ENCODE results near the gene LMOD3.

The LMOD3 gene

GRCh38 chr3:69122403-69122802, at the start of gene LMOD3:
Gene LMOD3, minus strand, starts transcription at chr3:69122595. Its CDS starts 209 bp downstream, at chr3:69122386.
- intact Hi-C loops (cut with DNase I), result loop anchor here (5.0 kb wide), 2 partner anchors 305 to 550 kb away; no protein-coding TSS in a partner anchor
- no peak for DNase-seq

GRCh38 chr3:69172058-69172457, 49.7 kb upstream of the LMOD3 start:
- no peak for DNase-seq
- intact Hi-C loops (cut with DNase I), result no loop called here

- intact Hi-C loops (cut with DNase I), result no loop called here
- DNase-seq, result no peak
Measured at GRCh38 chr3:69166446-69166845, 44.1 kb upstream of the LMOD3 start.

GRCh38 chr3:69165744-69166143, 43.3 kb upstream of the LMOD3 start:
- intact Hi-C loops (cut with DNase I), result no loop called here

GRCh38 chr3:69164296-69164695, 41.9 kb upstream of the LMOD3 start:
- intact Hi-C loops (cut with DNase I), result loop anchor here (5.0 kb wide), 2 partner anchors 243 to 263 kb away; no protein-coding TSS in a partner anchor

More at GRCh38 chr3:69165744-69166143, 43.3 kb upstream of the LMOD3 start:
- DNase-seq, result no peak

GRCh38 chr3:69162308-69162980, 40.0 kb upstream of the LMOD3 start:
- no peak for DNase-seq
- intact Hi-C loops (cut with DNase I), result loop anchor here (5.0 kb wide), 2 partner anchors 245 to 265 kb away; no protein-coding TSS in a partner anchor

More at GRCh38 chr3:69164296-69164695, 41.9 kb upstream of the LMOD3 start:
- no peak for DNase-seq

GRCh38 chr3:69161587-69162307, 39.4 kb upstream of the LMOD3 start:
- intact Hi-C loops (cut with DNase I), result loop anchor here (1.0 to 5.0 kb wide), 5 partner anchors 145 to 509 kb away; no protein-coding TSS in a partner anchor
- DNase-seq, result peak in 2 of 10 donors; percentile 29 to 34

DNA sequence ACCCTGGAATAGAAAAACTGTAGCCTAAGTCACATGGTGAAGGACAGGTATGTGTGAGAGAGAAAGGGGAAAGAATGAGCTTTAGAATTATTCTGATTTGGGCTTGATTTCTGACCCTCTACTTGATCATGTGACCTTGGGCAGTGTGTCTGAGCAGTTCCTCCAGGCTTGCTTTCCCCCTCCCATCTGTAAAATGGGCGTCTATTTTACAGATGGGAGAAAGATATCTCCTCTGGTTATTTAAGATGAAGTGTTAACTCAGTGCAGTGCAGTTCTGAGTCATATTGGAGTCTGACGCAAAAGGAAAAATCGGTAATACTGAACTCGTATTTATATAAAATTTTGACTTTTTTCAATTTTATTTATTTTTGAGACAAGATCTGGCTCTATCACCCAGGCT, 38.1 kb upstream of the LMOD3 start:
- intact Hi-C loops (cut with DNase I), result loop anchor here (2.0 to 5.0 kb wide), 4 partner anchors 146 to 510 kb away; no protein-coding TSS in a partner anchor
- DNase-seq, result no peak

DNA sequence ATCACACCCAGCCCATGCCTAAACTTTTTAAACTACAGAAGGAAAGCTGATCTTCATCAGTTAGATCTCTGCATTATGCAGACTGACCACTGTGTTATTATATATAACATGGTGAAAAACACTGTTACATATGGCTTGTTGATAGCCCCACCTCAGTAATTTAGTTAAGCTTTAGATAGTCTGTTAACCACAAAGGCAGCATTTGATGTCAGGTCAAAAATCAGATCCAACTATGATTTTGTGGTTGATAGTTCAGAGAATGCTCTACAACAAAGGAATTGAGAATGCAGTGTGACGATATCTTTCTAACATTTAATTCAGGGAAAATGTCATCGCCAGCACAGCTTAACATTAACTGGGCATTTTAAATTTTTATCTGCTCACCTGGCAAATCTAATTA, 37.7 kb upstream of the LMOD3 start:
- intact Hi-C loops (cut with DNase I), result loop anchor here (2.0 to 5.0 kb wide), 4 partner anchors 147 to 511 kb away; no protein-coding TSS in a partner anchor
- no peak for DNase-seq

DNA sequence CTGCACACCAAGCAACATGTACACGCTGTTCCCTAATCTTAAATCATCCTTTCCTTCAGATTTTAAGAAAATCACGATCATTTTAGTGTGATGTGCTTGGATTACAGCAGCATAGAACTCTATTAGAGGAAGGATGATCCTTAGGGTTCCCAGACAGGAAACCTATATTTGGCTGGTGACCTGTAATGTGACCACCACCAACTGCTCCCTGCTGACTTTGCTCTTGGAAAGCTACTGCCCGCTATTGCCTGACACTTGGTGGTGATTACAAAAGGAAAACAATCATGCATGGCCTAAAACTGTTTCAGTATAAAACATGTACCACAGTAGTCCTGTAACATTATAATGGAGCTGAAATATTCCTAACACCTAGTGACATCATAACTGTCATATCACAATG, 27.2 kb upstream of the LMOD3 start:
- no peak for DNase-seq
- intact Hi-C loops (cut with DNase I), result no loop called here

- intact Hi-C loops (cut with DNase I), result no loop called here
- DNase-seq, result no peak
Measured at GRCh38 chr3:69145688-69146087, 23.3 kb upstream of the LMOD3 start.

DNA sequence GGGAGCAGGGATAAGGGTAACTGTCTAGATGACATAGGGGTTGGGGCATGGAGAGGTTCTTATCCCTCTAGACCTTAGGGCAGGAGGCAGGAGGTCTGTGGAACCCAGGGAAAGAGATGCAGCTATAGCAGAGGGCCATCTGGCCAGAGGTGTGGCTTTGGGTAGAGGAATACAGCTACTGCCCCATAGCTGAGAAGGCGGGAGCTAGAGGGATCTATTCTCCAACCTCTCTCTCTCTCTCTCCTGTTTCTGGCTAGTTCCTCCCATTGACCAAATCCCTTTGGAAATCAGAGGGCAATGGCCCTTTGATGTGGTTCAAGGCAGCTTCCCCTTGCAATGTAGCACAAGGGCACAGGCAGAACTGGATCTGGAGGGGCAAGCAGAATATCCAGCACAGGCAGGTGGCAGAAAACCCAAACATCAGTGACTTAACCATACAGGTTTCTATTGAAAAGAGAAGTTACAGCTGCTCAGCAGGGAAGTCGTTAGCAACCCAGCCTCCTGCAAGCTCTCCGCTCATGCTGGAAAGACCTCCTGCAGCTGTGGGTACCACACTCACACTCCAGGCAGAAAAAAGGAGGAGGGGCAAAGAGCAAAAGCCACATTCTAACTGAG, 22.3 kb upstream of the LMOD3 start:
- intact Hi-C loops (cut with DNase I), result no loop called here
- DNase-seq, result no peak

GRCh38 chr3:69143612-69144011, 21.2 kb upstream of the LMOD3 start:
- intact Hi-C loops (cut with DNase I), result no loop called here
- no peak for DNase-seq

DNA sequence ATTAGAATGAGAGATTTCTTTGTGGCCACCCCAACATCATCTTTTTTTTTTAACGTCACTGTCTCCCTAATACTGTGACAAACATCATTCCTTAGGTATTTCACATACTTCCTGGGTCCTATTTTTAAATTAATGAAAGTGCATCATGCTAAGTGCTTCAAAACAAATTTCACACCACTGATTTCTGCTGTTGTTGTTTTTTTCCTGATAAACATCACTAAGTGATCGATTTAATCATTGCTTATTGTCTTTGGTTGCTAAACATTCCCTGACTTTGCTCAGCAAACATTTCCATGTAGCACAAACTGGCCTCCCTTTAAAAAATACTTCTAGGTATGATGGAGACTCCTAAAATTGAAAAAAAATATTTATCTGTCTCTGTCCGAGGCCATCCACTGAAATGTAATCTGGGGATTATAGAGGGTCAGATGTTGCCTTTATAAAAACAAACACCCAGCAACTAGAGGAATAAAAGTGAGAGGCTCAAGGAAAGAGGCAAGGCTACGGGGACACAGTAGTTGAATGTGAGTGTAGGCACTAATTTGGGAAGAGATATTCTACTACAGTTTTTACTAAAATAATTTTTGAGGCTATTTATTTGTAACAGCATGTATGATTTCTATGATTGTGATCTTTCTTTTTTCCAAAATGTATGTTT, 20.5 kb upstream of the LMOD3 start:
- intact Hi-C loops (cut with DNase I), result no loop called here
- no peak for DNase-seq

DNA sequence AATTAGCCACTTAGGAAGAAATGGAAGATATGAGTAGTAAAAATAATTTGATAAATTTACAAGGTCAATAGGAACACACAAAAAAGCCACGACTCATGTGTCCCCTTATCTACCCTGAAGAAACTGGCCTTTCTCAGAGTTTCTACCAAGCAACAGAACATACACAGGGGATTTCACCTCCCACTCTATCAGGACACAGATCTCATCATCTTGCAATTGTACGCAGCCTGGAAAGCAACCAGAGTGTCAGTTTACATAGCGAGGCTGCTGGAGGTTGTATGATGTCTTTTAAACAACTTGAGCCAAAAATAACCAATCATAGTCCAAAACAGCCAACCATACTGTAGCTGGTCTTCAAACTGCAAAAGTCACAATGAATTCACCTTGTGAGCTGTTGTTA, 19.7 kb upstream of the LMOD3 start:
- intact Hi-C loops (cut with DNase I), result no loop called here
- DNase-seq, result no peak

GRCh38 chr3:69141313-69141712, 18.9 kb upstream of the LMOD3 start:
- DNase-seq, result no peak
- intact Hi-C loops (cut with DNase I), result no loop called here

GRCh38 chr3:69137412-69137811, 15.0 kb upstream of the LMOD3 start:
- no peak for DNase-seq
- intact Hi-C loops (cut with DNase I), result no loop called here

DNA sequence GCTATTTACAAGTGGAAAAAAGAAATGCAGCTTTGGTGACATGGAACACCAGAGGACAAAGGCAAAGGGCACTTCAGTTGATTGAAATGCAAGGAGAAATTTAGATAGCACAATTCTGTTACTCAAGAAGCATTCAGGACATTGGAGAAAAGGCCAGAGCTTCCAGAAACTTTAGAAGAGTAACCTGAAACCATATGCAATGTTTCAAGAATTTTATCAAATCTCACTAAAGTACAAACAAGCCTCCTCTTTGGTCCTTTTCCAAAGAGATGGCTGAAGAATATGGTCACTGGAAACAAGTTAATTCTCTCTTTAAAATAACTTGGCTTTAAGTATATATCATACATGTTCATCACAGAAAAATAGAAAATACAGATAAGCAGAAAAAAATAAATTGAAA, 14.6 kb upstream of the LMOD3 start:
- no peak for DNase-seq
- intact Hi-C loops (cut with DNase I), result no loop called here

GRCh38 chr3:69130689-69131088, 8.3 kb upstream of the LMOD3 start:
- no peak for DNase-seq
- intact Hi-C loops (cut with DNase I), result no loop called here

- intact Hi-C loops (cut with DNase I), result no loop called here
- no peak for DNase-seq
Measured at GRCh38 chr3:69129531-69129930, 7.1 kb upstream of the LMOD3 start.

DNA sequence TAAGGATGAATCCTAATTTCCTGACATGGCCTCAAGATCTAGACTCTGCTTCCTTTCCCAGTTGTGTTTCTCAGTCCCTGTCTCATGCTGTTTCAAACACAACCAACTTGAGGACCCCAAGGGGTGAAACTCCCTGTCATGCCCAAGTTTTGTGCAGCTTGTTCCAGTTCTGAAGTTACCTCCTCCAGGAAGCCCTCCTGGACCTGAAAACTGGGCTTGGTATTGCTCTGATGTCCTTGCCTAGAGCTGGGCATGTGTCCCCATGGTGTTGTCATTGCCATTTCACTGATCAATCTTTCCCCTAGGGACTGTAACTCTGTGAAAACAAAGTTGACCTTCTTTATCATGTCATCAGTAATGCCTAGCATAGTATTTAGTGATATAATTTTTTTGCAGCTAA, 6.1 kb upstream of the LMOD3 start:
- DNase-seq, result no peak
- intact Hi-C loops (cut with DNase I), result no loop called here
